ENCODE data around the gene ASB1. TPM values are rescaled to one million over a fixed set of nuclear protein-coding genes. Genes with fewer than 3 reads are reported as not detected.

ASB1 gene
- total RNA-seq, 1 experiment from 2014 or later: 46.0 TPM

DNA sequence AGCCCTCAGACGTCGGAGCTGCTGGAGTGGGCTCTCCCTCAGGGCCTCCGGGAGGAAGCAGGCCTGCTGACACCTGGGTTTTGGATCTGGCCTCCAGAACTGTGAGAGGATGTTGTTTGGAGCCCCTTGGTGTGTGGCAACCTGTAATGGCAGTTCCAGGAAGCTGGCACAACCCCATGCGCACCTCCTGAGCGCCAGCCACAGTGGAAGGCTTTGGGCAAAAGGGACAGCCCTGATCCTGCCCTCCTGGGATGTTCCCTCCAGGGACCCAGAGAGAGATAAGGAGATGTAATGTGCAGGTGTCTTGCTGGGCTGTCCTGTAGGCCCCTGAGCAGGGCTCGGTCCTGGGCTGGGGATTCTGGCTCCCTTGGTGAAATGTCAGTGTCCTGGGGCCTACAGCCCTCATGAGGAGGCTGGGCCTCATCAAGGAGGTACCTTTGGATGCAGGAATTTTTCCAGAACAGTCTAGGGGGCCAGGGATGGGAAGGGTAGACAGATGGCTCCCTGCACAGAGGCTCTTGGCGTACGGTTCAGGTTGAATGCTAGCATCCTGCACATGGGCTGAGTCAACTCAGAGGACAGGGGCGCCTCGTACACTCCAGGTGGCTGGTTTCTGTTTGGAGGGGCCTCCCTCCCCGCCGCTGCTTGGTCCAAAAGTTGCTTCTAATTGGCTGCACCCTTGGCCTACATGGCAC is 61.1 kb downstream of the ASB1 start:
- Histone ChIP-seq H3K4ac (ENCODE audit: low read depth, low read length) (no peak overlapping the region), H2AK5ac (ENCODE audit: insufficient read length, low read length) (no peak overlapping the region), H3K23me2 (ENCODE audit: insufficient read length, low read depth, low read length, poor library complexity, severe bottlenecking) (no peaks in the 10 kb centered on the region), H4K8ac (replicated peaks; ENCODE audit: insufficient read length, low read depth, low read length) (no peak overlapping the region), H3K4me1 (ENCODE audit: insufficient read depth, low read length) (no peaks in the 10 kb centered on the region), H3K79me1 (ENCODE audit: insufficient read depth, low read depth, low read length, poor library complexity, severe bottlenecking) (no peaks in the 10 kb centered on the region), H3K9ac (ENCODE audit: extremely low read depth, insufficient read length, low read length) (no peak overlapping the region), H3K56ac (ENCODE audit: insufficient read length, low read depth, low read length) (no peak overlapping the region), H3T11ph (ENCODE audit: low read length) (no peak overlapping the region), H3K23ac (ENCODE audit: insufficient read length, low read depth, low read length) (no peak overlapping the region), H4K91ac (ENCODE audit: insufficient read length, low read depth, low read length) (no peak overlapping the region), H2BK120ac (ENCODE audit: low read depth, low read length, poor library complexity, severe bottlenecking) (no peak overlapping the region), H3K4me2 (ENCODE audit: insufficient read depth, insufficient read length, low read length) (no peak overlapping the region), H3K14ac (ENCODE audit: insufficient read depth, low read length) (no peak overlapping the region; the same call in 1 of the 2 replicates), H4K5ac (ENCODE audit: insufficient read length, low read depth, low read length) (no peak overlapping the region), H2BK12ac (ENCODE audit: insufficient read length, low read depth, low read length) (no peak overlapping the region), H3K18ac (ENCODE audit: insufficient read length, low read depth, low read length) (no peak overlapping the region), H3K27ac (ENCODE audit: insufficient read length, low read depth, low read length) (no peak overlapping the region), H3K27me3 (ENCODE audit: insufficient read depth, low read length) (no peaks in the 10 kb centered on the region), H2AFZ (ENCODE audit: low read length) (no peak overlapping the region), H2BK15ac (ENCODE audit: low read depth, low read length) (no peak overlapping the region), H3K9me3 (ENCODE audit: control insufficient read depth, low read depth, low read length) (peaks cover 11% of the 10 kb centered on the region), H3K79me2 (ENCODE audit: insufficient read depth, low read length) (no peaks in the 10 kb centered on the region), H4K20me1 (ENCODE audit: control insufficient read depth, insufficient read depth, insufficient read length) (no peaks in the 10 kb centered on the region), H2BK5ac (ENCODE audit: insufficient read length, low read length) (no peak overlapping the region), H2BK20ac (ENCODE audit: low read depth, low read length, poor library complexity, severe bottlenecking) (no peak overlapping the region)
- Mint-ChIP-seq H3K27ac (peak overlapping the region in 2 of 3 experiments; percentile 21 to 60; a peak in 2 of 7 replicates), H3K9me3 (no peaks in the 10 kb centered on the region), H3K36me3 (ENCODE audit: insufficient read depth in 1 of 3, low read depth in 3 of 3) (no peaks in the 10 kb centered on the region), H3K27me3 (ENCODE audit: low read depth) (peaks cover 4% of the 10 kb centered on the region; the same call in 1 of the 2 replicates), H3K4me3 (no peak overlapping the region), H3K4me1 (peaks cover 9 to 12% of the 10 kb centered on the region in 2 experiments)
- no CpG with 5 or more reads among the region's 12 CpGs for WGBS (ENCODE audit: extremely low coverage, insufficient read length, low lambda C conversion rate)
- TF ChIP-seq, protein P1, sequence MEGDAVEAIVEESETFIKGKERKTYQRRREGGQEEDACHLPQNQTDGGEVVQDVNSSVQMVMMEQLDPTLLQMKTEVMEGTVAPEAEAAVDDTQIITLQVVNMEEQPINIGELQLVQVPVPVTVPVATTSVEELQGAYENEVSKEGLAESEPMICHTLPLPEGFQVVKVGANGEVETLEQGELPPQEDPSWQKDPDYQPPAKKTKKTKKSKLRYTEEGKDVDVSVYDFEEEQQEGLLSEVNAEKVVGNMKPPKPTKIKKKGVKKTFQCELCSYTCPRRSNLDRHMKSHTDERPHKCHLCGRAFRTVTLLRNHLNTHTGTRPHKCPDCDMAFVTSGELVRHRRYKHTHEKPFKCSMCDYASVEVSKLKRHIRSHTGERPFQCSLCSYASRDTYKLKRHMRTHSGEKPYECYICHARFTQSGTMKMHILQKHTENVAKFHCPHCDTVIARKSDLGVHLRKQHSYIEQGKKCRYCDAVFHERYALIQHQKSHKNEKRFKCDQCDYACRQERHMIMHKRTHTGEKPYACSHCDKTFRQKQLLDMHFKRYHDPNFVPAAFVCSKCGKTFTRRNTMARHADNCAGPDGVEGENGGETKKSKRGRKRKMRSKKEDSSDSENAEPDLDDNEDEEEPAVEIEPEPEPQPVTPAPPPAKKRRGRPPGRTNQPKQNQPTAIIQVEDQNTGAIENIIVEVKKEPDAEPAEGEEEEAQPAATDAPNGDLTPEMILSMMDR (conservative IDR thresholded peaks at IDR 0.05): no peak
- DNase-seq: peak; percentile 20
